ENCODE data around the gene CACNA2D3.
A peak's percentile ranks its signal among the peaks of the same experiment; 100 is the strongest.

CACNA2D3 gene

DNA sequence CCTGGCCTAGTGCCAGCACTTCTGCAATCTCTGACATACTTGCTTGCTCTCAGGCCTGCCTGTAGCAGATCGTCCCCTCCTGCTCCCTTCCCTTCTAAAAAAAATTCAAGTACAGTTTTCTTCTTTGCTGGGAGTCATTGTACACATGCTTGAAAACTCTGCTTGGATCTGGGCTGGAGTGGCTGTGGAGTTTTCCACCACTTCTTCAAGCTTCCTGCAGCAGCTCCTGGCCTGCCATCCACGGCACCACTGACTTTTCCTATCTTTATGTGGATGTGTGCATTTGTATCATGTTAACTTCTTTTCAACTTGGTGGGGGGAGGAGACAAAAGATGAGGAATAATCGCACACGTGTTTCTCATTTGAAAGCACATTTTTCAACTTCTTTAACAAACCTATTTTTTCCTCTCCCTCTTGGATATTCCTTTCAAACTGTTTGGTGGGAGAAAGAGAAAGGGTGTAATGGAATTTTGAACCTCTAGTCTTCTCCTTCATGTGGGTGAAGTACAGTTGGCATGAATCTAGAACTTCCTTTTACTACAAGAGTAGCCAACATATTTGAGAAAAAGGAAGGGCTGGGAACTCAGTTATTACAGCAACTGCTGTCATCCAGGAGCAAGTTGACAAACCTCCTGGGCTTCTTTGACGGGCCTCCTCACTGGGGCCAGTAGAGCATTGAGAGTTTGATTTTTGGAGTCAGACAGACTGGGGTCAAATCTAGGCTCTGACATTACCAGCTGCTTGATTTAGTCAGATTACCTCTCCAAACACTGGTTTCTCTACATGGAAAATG, 866.7 kb downstream of the CACNA2D3 start:
- Histone ChIP-seq H3K36me3 (ENCODE audit: control insufficient read depth, insufficient read depth, low read length) (no peaks in the 10 kb centered on the region), H3K9me3 (ENCODE audit: control insufficient read depth, low read length) (no peaks in the 10 kb centered on the region), H3K27ac (ENCODE audit: low read depth, low read length, severe bottlenecking) (no peak overlapping the region), H3K4me1 (ENCODE audit: control insufficient read depth, insufficient read depth, low read length, poor library complexity, severe bottlenecking) (no peaks in the 10 kb centered on the region), H3K4me3 (ENCODE audit: extremely low read depth, insufficient read depth, low read length, poor library complexity, severe bottlenecking) (no peak overlapping the region)
- WGBS, 2 experiments (ENCODE audit: insufficient coverage in 2 of 2), result 92% methylated on average over 2 of the region's 5 CpGs; no CpG with 5 or more reads in 1 of the 2 experiments

DNA sequence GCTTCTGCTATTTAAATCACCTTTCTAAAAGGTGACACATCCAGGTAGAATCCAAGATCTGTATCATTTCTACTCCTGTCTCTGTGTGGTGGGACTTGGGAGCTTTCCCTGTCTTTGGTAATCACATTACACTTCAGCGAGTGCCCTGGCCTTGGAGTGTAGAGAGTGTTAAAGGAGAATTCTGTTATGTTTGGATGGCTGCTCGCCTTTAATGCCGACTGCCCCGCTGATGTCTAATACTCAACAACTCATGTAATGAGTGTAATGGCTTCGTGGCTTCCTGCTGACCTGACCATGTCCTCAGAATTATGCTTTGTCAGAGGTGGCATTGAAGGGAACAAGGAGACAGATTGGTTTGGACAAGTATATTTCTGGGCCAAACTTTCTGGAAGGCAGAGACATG, 871.8 kb downstream of the CACNA2D3 start:
- H3K4me3 ChIP-seq (ENCODE audit: extremely low read depth, insufficient read depth, low read length, poor library complexity, severe bottlenecking), result no peak overlapping the region
- peaks cover 4% of the 10 kb centered on the region for H3K4me1 ChIP-seq (ENCODE audit: control insufficient read depth, insufficient read depth, low read length, poor library complexity, severe bottlenecking)
- H3K36me3 ChIP-seq (ENCODE audit: control insufficient read depth, insufficient read depth, low read length), result no peaks in the 10 kb centered on the region
- H3K27ac ChIP-seq (ENCODE audit: low read depth, low read length, severe bottlenecking), result no peak overlapping the region
- 92 to 100% methylated on average over 1 to 2 of the region's 5 CpGs for WGBS, 2 experiments (ENCODE audit: insufficient coverage in 2 of 2)
- H3K9me3 ChIP-seq (ENCODE audit: control insufficient read depth, low read length), result no peaks in the 10 kb centered on the region

DNA sequence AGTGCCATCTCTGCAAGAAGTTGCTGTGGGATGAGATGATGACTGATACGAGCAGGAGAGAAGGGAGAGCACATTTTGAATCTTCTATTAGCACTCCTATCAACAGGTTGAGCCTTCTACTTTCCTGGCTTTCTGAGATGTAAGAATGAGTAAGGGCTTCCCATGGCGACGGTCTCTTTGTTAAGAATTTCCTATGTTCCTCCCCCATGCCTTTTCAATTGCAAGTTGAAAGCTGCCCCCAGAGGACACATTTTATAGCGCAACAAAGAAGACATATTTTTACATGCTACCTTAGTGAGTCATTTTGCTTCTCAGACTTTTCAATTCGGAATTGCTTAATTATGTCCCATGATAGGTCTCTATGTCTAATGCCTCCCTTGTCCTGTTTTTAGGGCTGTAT, 876.8 kb downstream of the CACNA2D3 start:
- Histone ChIP-seq H3K4me3 (ENCODE audit: extremely low read depth, insufficient read depth, low read length, poor library complexity, severe bottlenecking) (no peak overlapping the region), H3K36me3 (ENCODE audit: control insufficient read depth, insufficient read depth, low read length) (no peaks in the 10 kb centered on the region), H3K27ac (ENCODE audit: low read depth, low read length, severe bottlenecking) (peak overlapping the region; percentile 95), H3K9me3 (ENCODE audit: control insufficient read depth, low read length) (no peaks in the 10 kb centered on the region), H3K4me1 (ENCODE audit: control insufficient read depth, insufficient read depth, low read length, poor library complexity, severe bottlenecking) (peaks cover 28% of the 10 kb centered on the region)
- WGBS, 2 experiments (ENCODE audit: insufficient coverage in 2 of 2), result 11 to 27% methylated on average over 2 of the region's 5 CpGs

DNA sequence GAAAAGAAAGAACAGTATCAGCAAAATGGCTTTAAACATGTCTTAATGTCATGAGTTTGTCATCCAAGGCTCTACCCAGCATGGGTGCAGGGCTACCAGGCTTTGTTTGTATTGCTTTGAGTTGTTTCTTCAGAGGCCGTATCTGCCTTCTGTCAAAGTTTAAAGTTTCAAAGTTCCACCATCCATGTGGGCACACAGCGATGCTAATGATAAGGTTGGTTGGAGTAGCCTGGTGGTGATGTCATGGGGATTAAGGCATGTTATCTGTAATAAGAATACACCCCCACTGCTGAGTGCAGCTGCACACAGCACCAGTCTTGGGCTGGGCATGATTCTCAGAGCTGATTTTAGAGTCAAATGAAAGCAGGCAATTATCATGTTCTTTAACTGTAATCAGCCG, 877.5 kb downstream of the CACNA2D3 start:
- H3K9me3 ChIP-seq (ENCODE audit: control insufficient read depth, low read length), result no peaks in the 10 kb centered on the region
- no peak overlapping the region for H3K4me3 ChIP-seq (ENCODE audit: extremely low read depth, insufficient read depth, low read length, poor library complexity, severe bottlenecking)
- H3K36me3 ChIP-seq (ENCODE audit: control insufficient read depth, insufficient read depth, low read length), result no peaks in the 10 kb centered on the region
- peaks cover 28% of the 10 kb centered on the region for H3K4me1 ChIP-seq (ENCODE audit: control insufficient read depth, insufficient read depth, low read length, poor library complexity, severe bottlenecking)
- WGBS, 2 experiments (ENCODE audit: insufficient coverage in 2 of 2), result 100% methylated on average over 1 of the region's 3 CpGs; no CpG with 5 or more reads in 1 of the 2 experiments
- H3K27ac ChIP-seq (ENCODE audit: low read depth, low read length, severe bottlenecking), result peak overlapping the region; percentile 95

- Histone ChIP-seq H3K4me1 (ENCODE audit: control insufficient read depth, insufficient read depth, low read length, poor library complexity, severe bottlenecking) (peaks cover 28% of the 10 kb centered on the region), H3K36me3 (ENCODE audit: control insufficient read depth, insufficient read depth, low read length) (no peaks in the 10 kb centered on the region), H3K4me3 (ENCODE audit: extremely low read depth, insufficient read depth, low read length, poor library complexity, severe bottlenecking) (no peak overlapping the region), H3K9me3 (ENCODE audit: control insufficient read depth, low read length) (no peaks in the 10 kb centered on the region), H3K27ac (ENCODE audit: low read depth, low read length, severe bottlenecking) (peak overlapping the region; percentile 95)
These were observed 878.2 kb downstream of the CACNA2D3 start for GRCh38 chr3:55000546-55000945.

DNA sequence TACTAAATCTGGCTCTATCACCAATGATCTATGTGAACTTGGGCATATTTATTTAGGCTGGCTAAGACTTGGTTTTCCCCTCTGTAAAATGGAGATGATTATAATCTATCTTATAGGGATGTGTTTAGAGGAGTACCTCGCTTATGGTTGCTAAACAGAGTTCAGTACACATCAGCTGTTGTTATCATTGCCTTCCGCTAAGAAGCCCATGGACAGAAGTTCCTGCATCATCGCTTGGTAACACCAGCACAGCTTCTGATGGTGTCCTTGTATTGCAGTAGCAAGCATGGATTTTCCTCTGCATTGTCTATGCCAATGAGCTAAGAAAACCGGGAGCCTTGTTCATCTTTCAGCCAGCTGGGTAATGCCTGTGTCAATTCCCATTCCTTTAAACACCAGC, 878.6 kb downstream of the CACNA2D3 start:
- WGBS, 2 experiments (ENCODE audit: insufficient coverage in 2 of 2), result 98 to 100% methylated on average over 3 of the region's 4 CpGs
- peak overlapping the region; percentile 95 for H3K27ac ChIP-seq (ENCODE audit: low read depth, low read length, severe bottlenecking)
- peaks cover 28% of the 10 kb centered on the region for H3K4me1 ChIP-seq (ENCODE audit: control insufficient read depth, insufficient read depth, low read length, poor library complexity, severe bottlenecking)
- no peak overlapping the region for H3K4me3 ChIP-seq (ENCODE audit: extremely low read depth, insufficient read depth, low read length, poor library complexity, severe bottlenecking)
- no peaks in the 10 kb centered on the region for H3K9me3 ChIP-seq (ENCODE audit: control insufficient read depth, low read length)
- H3K36me3 ChIP-seq (ENCODE audit: control insufficient read depth, insufficient read depth, low read length), result no peaks in the 10 kb centered on the region

DNA sequence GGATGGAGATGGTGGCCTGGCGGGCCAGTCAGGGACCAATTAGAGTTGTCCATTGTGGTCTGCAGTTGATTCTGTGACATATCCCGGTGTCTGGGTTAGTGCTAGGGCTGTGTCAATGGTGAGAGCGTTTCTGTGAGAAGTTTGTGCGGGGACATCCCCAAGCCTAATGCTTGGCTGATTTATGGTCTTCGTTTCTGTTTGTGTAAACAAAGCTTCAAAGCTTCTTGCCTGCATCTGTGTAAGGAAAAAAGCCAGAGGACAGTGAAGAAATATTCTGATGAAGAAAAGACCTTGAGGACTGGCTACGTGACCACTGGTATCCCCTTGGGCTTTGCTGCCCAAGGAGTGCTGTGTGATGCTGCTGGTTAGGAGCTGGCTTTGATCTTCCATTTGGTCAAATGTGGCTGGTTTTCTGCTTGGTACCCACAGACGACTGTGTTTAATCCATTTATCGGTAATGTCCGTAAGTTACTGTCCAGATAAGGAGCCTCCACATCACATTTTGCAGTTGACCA, 880.1 kb downstream of the CACNA2D3 start:
- Histone ChIP-seq H3K9me3 (ENCODE audit: control insufficient read depth, low read length) (no peaks in the 10 kb centered on the region), H3K4me3 (ENCODE audit: extremely low read depth, insufficient read depth, low read length, poor library complexity, severe bottlenecking) (no peak overlapping the region), H3K27ac (ENCODE audit: low read depth, low read length, severe bottlenecking) (no peak overlapping the region), H3K36me3 (ENCODE audit: control insufficient read depth, insufficient read depth, low read length) (no peaks in the 10 kb centered on the region), H3K4me1 (ENCODE audit: control insufficient read depth, insufficient read depth, low read length, poor library complexity, severe bottlenecking) (peaks cover 28% of the 10 kb centered on the region)
- WGBS, 2 experiments (ENCODE audit: insufficient coverage in 2 of 2), result 93 to 96% methylated on average over 8 to 9 of the region's 9 CpGs

- WGBS, 2 experiments (ENCODE audit: insufficient coverage in 2 of 2), result 55 to 61% methylated on average over 7 to 8 of the region's 8 CpGs
- Histone ChIP-seq H3K9me3 (ENCODE audit: control insufficient read depth, low read length) (no peaks in the 10 kb centered on the region), H3K4me1 (ENCODE audit: control insufficient read depth, insufficient read depth, low read length, poor library complexity, severe bottlenecking) (peaks cover 5% of the 10 kb centered on the region), H3K27ac (ENCODE audit: low read depth, low read length, severe bottlenecking) (peak overlapping the region; percentile 85), H3K36me3 (ENCODE audit: control insufficient read depth, insufficient read depth, low read length) (no peaks in the 10 kb centered on the region), H3K4me3 (ENCODE audit: extremely low read depth, insufficient read depth, low read length, poor library complexity, severe bottlenecking) (no peak overlapping the region)
These were observed 883.9 kb downstream of the CACNA2D3 start for GRCh38 chr3:55006244-55006676.

GRCh38 chr3:55007971-55008370, 885.6 kb downstream of the CACNA2D3 start:
- H3K4me1 ChIP-seq (ENCODE audit: control insufficient read depth, insufficient read depth, low read length, poor library complexity, severe bottlenecking), result no peaks in the 10 kb centered on the region
- no CpG with 5 or more reads among the region's 1 CpG for WGBS, 2 experiments (ENCODE audit: insufficient coverage in 2 of 2)
- H3K4me3 ChIP-seq (ENCODE audit: extremely low read depth, insufficient read depth, low read length, poor library complexity, severe bottlenecking), result no peak overlapping the region
- H3K27ac ChIP-seq (ENCODE audit: low read depth, low read length, severe bottlenecking), result no peak overlapping the region
- no peaks in the 10 kb centered on the region for H3K36me3 ChIP-seq (ENCODE audit: control insufficient read depth, insufficient read depth, low read length)
- H3K9me3 ChIP-seq (ENCODE audit: control insufficient read depth, low read length), result no peaks in the 10 kb centered on the region

- H3K27ac ChIP-seq (ENCODE audit: low read depth, low read length, severe bottlenecking), result no peak overlapping the region
- no peaks in the 10 kb centered on the region for H3K36me3 ChIP-seq (ENCODE audit: control insufficient read depth, insufficient read depth, low read length)
- no peaks in the 10 kb centered on the region for H3K9me3 ChIP-seq (ENCODE audit: control insufficient read depth, low read length)
- no peak overlapping the region for H3K4me3 ChIP-seq (ENCODE audit: extremely low read depth, insufficient read depth, low read length, poor library complexity, severe bottlenecking)
- WGBS, 2 experiments (ENCODE audit: insufficient coverage in 2 of 2), result 89 to 94% methylated on average over 4 of the region's 4 CpGs
- no peaks in the 10 kb centered on the region for H3K4me1 ChIP-seq (ENCODE audit: control insufficient read depth, insufficient read depth, low read length, poor library complexity, severe bottlenecking)
These were observed 887.0 kb downstream of the CACNA2D3 start for GRCh38 chr3:55009372-55009771.

DNA sequence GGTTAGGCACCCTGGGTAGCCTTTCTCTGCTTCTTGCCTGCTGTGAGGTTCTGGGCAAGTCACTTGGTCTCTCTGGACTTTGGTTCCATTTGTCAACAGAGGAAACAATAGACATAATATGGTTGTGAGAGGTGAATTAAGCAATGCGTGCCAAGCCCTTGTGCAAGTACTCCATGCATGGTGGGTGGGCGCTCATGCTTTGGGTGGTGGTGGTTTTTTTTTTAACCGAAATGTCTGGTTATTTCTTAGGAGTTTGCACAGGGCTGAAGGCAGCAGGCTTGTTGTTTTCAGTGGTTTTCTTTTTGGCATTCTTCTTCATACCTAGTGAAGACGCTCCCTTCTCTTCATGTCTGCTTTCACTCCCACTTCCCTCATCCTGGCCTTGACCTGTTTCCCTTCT, 889.7 kb downstream of the CACNA2D3 start:
- Histone ChIP-seq H3K4me1 (ENCODE audit: control insufficient read depth, insufficient read depth, low read length, poor library complexity, severe bottlenecking) (no peaks in the 10 kb centered on the region), H3K9me3 (ENCODE audit: control insufficient read depth, low read length) (no peaks in the 10 kb centered on the region), H3K36me3 (ENCODE audit: control insufficient read depth, insufficient read depth, low read length) (no peaks in the 10 kb centered on the region), H3K27ac (ENCODE audit: low read depth, low read length, severe bottlenecking) (no peak overlapping the region), H3K4me3 (ENCODE audit: extremely low read depth, insufficient read depth, low read length, poor library complexity, severe bottlenecking) (no peak overlapping the region)
- 90 to 100% methylated on average over 2 to 3 of the region's 4 CpGs for WGBS, 2 experiments (ENCODE audit: insufficient coverage in 2 of 2)

All from mesodermal cell (in vitro differentiated cells).